ENCODE measurements around the gene RALGPS1. TPM values are rescaled to one million over a fixed set of nuclear protein-coding genes. Genes with fewer than 3 reads are reported as not detected.

The RALGPS1 gene
- total RNA-seq, 4 donors from 2014 or later, result 27.3 to 42.1 (median 39.1) TPM

DNA sequence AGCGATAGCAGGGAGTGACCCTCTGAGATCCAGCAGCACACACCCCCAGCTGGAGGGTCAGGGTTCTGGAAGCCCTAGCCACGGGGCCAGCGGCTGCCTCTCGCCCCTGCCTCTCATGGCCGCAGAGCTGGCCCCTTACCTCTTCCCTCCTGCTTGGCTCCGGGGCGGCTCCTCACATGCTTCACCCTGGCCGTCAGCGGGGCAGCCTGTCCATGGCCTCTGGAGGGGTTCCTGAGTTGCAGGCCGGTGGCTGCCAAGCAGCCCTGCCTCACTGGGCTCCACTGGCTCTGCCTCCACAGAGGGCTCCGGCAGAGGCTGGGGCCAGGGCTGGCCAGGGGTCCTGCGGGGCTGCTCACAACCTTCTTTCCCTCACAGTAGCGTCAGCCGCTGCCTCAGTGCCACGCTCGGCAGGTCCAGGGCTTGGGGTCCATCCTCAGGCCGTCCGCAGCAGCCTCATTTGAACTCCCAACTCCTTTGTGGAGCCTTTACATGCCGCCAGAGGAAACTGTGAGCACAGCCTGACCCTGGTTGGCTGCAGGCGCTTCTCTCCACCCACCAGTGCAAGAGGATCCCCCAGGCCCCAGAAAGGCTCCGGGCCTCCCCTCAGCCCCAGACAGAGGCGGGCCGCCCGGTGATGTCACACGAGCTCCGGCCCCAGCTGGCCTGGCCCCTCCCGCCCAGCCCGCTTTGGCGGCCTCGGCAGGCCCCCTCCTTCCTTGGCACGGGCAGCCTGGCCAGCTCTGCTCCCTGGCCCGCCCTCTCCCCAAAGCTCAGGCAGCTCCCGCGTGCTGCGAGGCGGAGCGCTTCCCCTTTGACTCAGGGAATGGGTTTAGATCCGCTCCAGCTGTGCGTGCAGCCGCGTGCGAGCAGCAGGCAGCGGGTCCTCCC lies 207.8 kb downstream of the RALGPS1 start, which contains the start of gene ANGPTL2:
ANGPTL2 (minus strand) TSS at position 460 of the 888 bp plus-strand sequence. CDS start 13,904 bp downstream, outside the sequence.
- Histone ChIP-seq H3K4me3 (replicated peaks in 1 of 3) (peak within 1 kb of the TSS in 2 of 3 donors; percentile 6 to 31), H3K9me3 (no peaks in the 10 kb centered on the region), H3K36me3 (no peaks in the 10 kb centered on the region), H3K4me1 (peaks cover 17 to 45% of the 10 kb centered on the region in 2 donors), H3K27ac (peak within 1 kb of the TSS; percentile 40 to 89 (median 81)), H3K27me3 (no peaks in the 10 kb centered on the region)
- peak in 1 of 2 donors; percentile 50 for TF ChIP-seq POLR2A (IDR thresholded peaks at IDR 0.05)
- TF ChIP-seq, protein P1, sequence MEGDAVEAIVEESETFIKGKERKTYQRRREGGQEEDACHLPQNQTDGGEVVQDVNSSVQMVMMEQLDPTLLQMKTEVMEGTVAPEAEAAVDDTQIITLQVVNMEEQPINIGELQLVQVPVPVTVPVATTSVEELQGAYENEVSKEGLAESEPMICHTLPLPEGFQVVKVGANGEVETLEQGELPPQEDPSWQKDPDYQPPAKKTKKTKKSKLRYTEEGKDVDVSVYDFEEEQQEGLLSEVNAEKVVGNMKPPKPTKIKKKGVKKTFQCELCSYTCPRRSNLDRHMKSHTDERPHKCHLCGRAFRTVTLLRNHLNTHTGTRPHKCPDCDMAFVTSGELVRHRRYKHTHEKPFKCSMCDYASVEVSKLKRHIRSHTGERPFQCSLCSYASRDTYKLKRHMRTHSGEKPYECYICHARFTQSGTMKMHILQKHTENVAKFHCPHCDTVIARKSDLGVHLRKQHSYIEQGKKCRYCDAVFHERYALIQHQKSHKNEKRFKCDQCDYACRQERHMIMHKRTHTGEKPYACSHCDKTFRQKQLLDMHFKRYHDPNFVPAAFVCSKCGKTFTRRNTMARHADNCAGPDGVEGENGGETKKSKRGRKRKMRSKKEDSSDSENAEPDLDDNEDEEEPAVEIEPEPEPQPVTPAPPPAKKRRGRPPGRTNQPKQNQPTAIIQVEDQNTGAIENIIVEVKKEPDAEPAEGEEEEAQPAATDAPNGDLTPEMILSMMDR (IDR thresholded peaks at IDR 0.05), result no peak
- intact Hi-C loops (cut with DNase I), result loop anchor here (5.0 kb wide), 1 partner anchor 55 kb away; no protein-coding TSS in a partner anchor
- WGBS, 2 donors, result 19 to 24% methylated on average over 10 to 18 of the region's 43 CpGs
- DNase-seq, result peak; percentile 89 to 93

DNA sequence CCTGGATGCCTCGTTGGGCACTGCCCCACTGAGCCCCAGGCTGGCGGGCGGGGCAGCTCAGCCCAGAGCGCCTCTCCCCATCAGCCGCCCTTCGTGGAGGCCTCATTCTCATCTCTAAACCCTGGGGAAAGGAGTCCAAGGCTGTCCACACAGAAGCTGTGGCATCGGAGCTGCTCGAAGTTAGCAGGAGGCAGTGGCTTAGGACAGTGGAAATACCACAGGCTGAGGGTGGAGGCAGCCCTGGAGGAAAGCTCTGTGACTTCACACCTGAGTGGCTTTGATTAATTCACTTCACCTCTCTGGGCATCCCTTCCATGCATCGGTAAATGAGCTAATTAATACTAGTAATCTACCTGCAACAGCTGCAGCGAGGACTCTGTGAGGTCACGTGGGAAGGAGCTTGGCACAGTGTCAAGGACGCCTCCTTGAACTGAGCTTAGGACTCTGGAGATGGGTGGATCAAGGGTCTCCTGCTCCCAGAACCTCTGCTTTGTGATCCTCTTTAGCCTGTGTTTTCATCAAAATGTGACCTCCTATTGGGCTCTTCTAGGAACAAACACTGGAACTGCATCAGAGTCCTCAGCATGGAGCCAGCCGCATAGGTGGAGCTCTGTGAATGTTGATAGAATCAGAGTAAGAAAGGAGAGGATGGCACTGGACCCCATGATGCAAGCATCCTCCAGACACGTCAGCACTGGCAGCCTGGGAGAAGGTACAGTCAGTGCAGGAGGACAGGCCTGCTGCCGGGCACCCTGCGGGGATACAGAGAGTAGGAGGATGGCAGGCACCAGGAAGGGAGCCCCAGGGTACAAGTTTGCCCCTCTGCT lies 208.7 kb downstream of the RALGPS1 start:
- Histone ChIP-seq H3K27ac (peak overlapping the region; percentile 40 to 89 (median 81)), H3K27me3 (no peaks in the 10 kb centered on the region), H3K9me3 (no peaks in the 10 kb centered on the region), H3K4me3 (replicated peaks in 1 of 3) (peak overlapping the region in 1 of 3 donors; percentile 31), H3K4me1 (peaks cover 18 to 46% of the 10 kb centered on the region in 2 donors), H3K36me3 (no peaks in the 10 kb centered on the region)
- TF ChIP-seq, protein P1 (IDR thresholded peaks at IDR 0.05), result peak in 1 of 6 experiments; percentile 14
- no peak for TF ChIP-seq POLR2A (IDR thresholded peaks at IDR 0.05)
- peak; percentile 72 to 82 for DNase-seq
- 38 to 83% methylated on average over 5 to 15 of the region's 16 CpGs for WGBS, 2 donors
- intact Hi-C loops (cut with DNase I), result loop anchor here (5.0 kb wide), 1 partner anchor 54 kb away; no protein-coding TSS in a partner anchor

DNA sequence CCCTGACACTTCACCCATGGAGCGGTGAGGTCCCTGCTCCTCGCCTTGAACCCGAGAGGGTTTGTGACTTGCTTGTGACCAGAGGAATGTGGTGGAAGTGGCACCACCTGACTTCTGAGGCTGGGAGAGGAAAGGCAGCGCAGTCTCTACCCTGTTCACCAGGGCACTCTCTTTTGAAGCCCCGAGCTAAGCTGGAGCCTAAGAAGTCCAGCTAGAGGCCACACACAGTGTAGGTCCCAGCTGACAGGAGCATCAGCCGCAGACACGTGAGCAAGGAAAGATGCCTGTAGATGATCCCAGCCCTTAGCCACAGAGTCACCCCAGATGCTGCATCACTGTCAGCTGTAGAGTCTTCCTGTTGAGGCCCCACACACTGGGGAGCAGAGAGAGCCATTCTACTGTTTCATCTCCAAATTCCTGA lies 209.5 kb downstream of the RALGPS1 start:
- no peak for DNase-seq
- no peak overlapping the region for H3K27ac ChIP-seq

DNA sequence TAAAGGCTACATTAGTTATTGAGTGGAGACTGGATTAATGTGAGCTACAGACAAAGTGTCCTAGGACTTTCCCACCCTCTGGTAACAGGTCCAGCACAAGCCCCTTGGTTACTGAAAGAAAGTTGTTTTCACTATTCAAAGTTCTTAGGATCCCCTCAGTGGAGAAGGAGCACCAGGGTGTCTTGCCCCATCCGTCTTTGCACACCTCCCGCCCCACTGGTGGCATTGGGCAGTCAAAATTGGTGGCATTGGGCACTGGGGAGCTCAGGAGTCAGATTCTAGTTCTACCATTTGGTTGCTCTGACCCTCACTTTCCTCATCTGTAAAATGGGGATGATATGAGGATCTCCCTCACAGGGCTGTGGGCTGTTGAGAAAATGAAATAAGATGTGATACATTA lies 210.2 kb downstream of the RALGPS1 start:
- intact Hi-C loops (cut with DNase I), result loop anchor here (5.0 kb wide), 1 partner anchor 53 kb away; no protein-coding TSS in a partner anchor
- Histone ChIP-seq H3K36me3 (no peaks in the 10 kb centered on the region), H3K27ac (no peak overlapping the region), H3K4me1 (peaks cover 23 to 52% of the 10 kb centered on the region in 2 donors), H3K9me3 (no peaks in the 10 kb centered on the region), H3K4me3 (replicated peaks in 1 of 3) (no peak overlapping the region), H3K27me3 (no peaks in the 10 kb centered on the region)
- TF ChIP-seq POLR2A (IDR thresholded peaks at IDR 0.05), result no peak
- TF ChIP-seq, protein P1 (IDR thresholded peaks at IDR 0.05), result no peak
- no peak for DNase-seq
- WGBS, 2 donors, result 97 to 100% methylated on average over 2 of the region's 2 CpGs

More for the DNA sequence above, 209.5 kb downstream of the RALGPS1 start:
- Histone ChIP-seq H3K4me3 (replicated peaks in 1 of 3) (no peak overlapping the region), H3K27me3 (no peaks in the 10 kb centered on the region), H3K4me1 (peaks cover 25 to 45% of the 10 kb centered on the region in 2 donors), H3K36me3 (no peaks in the 10 kb centered on the region), H3K9me3 (no peaks in the 10 kb centered on the region)
- intact Hi-C loops (cut with DNase I), result loop anchor here (5.0 kb wide), 1 partner anchor 53 kb away; no protein-coding TSS in a partner anchor
- WGBS, 2 donors, result 94 to 98% methylated on average over 6 to 7 of the region's 7 CpGs
- TF ChIP-seq, protein P1 (IDR thresholded peaks at IDR 0.05), result no peak
- TF ChIP-seq POLR2A (IDR thresholded peaks at IDR 0.05), result no peak
